Sciatic nerve (tissue), 2 donors: ENCODE measurements around the gene FAT1. TPM values are rescaled to one million over a fixed set of nuclear protein-coding genes. Genes with fewer than 3 reads are reported as not detected.

ENCODE experiments used
- ATAC-seq: fragments of 200-7000 bp; cut with Tn5 transposase; one replicate; pipeline ENCODE4 v1.9.1; 2020; ENCODE audit warnings: mild to moderate bottlenecking, moderate library complexity
- DNase-seq: peaks from one replicate; pipeline ENCODE4 v3.0.0-alpha.2; 2020; ENCODE audit warnings: low spot score
- intact Hi-C: fragments of 100-400 bp; cut with DNase I; formaldehyde crosslinking; loops from one replicate; pipeline ENCODE4 v1.14.2; 2022
- total RNA-seq: library from RNA; stranded (reverse); fragmentation: NEBNext Ultra II Directional; extraction: Animal tissue kit (Norgen Biotek cat#: 25700); gene quantifications from one replicate; pipeline ENCODE4 v1.2.1, GENCODE V29; 2021
- donor health status: DM: no; HTN: no; CAD: no.
- donor health status: DM: no; HTN: no; CAD: no.

The FAT1 gene
- total RNA-seq, 1 donor from 2014 or later, result 151 TPM

DNA sequence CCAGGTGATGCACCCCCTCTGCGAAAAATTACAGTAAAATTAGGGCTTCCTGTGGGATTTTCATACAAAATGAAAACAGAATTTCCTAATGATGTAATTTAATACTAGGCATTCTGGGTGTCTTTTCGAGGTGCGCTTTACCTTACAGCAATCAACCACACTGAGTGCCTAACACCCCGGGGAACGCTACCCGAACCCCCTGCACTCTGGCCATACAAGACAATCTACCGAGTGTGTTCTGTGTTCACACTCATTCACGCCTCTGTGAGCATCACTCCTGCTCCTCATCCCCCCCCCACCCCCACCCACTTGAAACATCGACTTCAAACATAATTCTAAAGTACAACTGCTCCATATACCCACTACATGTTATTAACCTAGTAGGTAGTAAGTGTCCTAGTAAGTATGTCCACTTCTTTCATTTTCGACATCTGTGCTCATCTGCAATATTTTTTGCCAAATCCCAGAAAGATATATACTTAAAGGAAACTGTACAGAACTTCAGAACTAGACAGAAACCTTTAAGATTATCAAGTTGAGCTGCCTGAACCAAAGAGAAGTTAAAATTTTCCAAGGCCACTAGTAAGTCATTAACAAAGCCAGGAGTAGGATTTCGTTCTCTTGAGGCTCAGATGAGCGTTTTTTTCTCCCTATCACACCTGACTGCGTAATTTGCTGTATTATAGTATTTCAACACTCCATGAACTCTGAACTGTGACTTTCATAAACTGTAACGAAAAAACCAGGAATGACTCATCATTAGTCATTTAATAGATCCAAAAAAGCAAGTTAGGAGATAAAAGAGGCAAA is 80.0 kb downstream of the FAT1 start:
- DNase-seq (no peak), ATAC-seq (peak; percentile 51)
- intact Hi-C loops, result no loop called here

DNA sequence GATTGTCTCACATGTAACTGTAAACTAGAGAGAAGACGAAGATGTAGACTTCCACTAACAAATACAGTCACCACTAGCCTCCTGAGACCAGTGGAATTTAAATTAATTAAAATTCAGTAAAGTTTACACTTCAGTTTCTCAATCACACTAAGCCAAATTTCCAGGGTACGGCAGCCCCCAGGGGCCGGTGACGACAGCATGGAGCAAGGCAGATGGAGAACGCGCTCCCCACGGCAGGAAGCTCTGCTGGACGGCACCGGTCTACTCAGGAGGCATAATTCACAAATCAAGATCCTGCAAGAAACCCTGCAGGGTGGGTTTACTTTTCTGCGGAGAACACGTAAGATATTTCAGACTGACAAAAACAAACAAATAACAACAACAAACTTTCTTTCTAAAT is 80.7 kb downstream of the FAT1 start:
- ATAC-seq, result peak; percentile 74
- DNase-seq, result no peak
- intact Hi-C loops, result no loop called here

DNA sequence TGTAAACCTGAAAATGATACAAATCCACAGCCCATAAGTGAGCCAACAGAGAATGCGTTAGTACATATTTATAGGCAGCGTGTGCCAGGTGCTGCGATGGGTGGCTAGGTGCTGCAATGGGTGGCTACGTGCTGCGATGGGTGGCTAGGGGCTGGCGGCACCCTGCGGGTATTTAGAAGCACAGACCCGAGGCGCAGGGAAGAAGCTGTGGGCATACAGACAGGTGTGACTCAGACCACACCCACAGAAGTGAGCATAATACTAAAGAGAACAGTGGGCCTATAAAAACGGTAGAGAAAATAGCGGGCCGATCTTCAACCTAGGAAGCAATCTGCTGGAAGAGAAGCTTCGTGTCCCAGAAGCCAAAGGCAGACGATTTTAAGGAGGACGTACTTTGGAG is 81.1 kb downstream of the FAT1 start:
- DNase-seq (no peak), ATAC-seq (no peak)
- intact Hi-C loops, result no loop called here

DNA sequence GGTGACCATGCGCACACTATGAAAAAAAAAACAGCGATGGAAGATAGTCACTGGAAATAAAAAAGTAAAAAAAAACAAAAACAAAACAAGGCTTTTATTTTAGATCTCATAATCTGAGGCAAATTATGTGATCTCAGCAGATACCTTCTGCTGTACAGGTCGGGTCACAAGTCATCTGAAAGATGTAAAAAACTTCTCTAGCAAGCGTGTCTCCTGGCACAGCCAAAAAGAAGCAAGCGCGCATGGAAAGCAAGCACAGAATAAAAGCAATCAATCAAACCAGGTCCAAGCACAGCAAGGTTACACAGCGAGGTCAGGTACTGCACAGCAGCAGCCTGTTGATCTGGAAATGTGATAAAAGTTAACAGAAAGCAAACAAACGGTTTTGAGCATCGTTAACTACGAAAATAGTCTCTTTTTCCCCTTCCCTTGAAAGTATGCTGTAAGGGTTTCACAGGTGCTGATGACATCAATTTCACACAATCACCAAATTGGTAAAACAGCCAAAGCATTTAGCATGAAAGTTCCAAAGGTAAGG is 89.0 kb downstream of the FAT1 start:
- intact Hi-C loops, result no loop called here
- ATAC-seq (no peak), DNase-seq (no peak)

DNA sequence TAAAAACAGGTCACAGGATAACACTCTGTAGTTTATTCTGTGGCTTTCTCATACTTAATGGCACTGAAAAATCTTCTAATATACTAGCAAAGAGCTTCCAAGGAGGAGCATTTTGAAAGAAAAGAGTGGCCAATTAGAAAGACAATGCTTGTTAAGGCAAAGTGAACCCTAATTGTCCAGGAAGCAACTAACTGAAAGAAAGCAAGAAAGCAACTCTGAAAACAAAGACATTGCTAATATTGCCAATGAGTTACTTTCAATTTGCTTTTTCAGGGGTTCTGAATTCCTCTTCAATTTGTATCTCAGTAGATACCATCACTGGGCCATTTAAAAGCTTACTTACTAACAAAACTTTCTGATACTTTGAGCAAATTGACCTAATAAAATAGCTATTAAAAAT is 89.8 kb downstream of the FAT1 start:
- ATAC-seq (no peak), DNase-seq (no peak)
- intact Hi-C loops, result no loop called here

DNA sequence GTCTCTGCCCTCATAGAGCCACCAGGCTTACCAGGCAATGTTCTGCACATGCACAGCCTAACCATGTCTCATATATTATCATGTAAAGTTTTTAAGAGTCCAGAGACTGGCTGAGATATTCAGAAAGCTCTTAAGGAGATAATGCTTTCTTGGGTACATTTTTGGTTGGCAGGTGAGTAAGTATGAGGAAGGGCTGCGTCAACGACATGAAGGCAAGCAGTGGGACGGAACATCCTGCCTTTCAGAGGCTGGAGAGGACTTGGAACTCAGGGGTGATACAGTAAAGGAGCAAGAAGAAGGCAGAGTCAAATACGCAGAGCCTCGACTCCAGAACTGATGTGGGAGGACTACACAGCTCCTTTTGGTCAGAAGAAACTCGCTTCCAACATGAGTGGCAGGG is 93.5 kb downstream of the FAT1 start:
- DNase-seq (no peak), ATAC-seq (no peak)
- intact Hi-C loops, result no loop called here

DNA sequence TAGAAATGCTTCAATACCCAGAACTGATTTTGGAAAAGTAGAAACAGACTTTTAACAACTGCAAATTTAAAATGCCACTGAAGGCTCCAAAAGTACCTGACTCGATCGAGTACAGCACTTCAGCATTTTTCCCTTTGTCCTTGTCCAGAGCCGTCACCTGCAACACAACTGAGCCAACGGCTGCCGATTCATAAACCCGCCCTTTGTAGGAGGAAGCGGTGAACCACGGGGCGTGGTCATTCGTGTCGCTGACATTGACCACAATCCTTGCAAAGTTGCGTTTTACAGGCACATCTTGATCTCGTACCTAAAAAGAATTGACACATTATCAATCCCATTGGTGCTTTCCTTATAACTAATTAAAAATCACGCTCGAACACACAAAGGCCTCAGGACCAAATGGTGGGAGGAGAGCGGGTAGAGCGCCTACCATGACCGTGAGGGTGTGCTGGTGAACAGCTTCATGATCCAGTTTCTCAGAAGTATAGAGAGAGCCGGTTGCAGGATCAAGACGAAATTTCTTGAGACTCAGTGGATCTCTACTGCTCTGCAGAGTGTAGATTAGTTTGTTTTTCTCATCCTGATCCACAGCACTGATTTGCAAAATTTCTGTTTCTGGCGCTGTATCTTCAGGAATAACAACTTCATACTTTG is 95.5 kb downstream of the FAT1 start:
- no peak for ATAC-seq
- no peak for DNase-seq
- intact Hi-C loops, result no loop called here

DNA sequence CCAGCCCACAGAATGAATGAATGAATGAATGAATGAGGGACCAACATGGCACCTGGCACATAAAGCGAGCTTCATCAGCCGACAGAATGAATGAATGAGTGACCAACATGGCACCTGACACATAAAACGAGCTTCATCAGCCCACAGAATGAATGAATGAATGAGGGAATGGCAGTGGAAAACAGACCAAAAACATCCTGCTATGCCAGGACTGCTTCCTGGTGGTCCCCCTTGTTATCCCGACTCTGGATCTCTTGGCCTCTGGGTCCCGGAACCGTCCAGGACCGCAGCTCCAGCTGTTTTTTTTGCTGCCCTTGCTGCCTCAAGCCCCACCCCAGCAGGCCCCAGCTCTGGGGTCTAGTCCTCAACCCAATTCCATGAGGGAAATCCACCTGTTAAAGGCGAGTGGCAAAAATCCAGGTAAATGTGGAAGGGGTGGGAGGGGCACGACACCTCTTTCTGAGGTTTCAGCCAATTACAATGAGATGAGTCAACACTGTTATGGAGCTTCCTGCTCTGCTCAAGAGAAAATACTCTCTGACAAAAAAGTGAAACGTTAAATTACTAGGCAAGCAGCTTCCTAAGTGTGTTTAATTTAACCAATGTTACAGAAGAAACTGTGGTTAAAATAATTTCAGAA is 96.3 kb downstream of the FAT1 start:
- DNase-seq (no peak), ATAC-seq (no peak)
- intact Hi-C loops, result no loop called here

DNA sequence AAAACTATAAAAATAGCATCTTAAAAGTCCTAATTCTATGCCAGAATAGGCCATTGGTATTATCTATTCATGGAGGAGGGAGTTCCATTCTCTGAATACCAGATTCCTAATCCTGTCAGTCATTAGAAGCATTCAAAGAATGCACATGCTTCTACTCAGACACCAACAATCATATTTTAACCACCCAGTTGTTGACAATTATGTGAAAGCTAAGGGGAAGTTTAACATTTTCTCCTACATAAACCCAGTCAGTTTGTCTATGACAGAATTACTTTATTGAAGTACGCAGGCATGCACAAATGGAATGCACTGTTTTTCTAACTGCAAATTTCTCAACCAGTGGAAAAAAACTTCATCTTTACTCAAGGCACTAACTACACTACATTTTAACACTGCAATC is 98.7 kb downstream of the FAT1 start:
- intact Hi-C loops, result no loop called here
- DNase-seq, result no peak
- ATAC-seq, result no peak

DNA sequence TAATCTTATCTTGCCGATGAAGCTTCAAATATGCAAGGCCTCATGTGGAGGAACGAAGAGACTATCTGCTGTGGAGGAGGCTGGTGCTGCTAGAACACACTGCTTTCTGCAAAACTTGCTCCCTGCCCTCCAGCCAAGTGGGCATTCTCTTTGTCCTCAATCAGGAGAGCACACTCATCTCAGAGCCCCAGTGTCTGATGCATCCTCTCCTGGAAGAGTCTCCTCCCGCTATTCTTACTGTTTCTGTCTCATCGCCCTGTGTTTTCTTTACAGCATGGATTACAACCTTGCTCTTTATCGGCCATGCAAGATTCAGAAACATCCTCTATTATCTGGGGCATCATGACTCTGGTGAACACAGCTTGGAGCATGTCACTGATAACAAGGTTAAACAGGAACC is 100.1 kb downstream of the FAT1 start:
- no peak for ATAC-seq
- no peak for DNase-seq
- intact Hi-C loops, result no loop called here

DNA sequence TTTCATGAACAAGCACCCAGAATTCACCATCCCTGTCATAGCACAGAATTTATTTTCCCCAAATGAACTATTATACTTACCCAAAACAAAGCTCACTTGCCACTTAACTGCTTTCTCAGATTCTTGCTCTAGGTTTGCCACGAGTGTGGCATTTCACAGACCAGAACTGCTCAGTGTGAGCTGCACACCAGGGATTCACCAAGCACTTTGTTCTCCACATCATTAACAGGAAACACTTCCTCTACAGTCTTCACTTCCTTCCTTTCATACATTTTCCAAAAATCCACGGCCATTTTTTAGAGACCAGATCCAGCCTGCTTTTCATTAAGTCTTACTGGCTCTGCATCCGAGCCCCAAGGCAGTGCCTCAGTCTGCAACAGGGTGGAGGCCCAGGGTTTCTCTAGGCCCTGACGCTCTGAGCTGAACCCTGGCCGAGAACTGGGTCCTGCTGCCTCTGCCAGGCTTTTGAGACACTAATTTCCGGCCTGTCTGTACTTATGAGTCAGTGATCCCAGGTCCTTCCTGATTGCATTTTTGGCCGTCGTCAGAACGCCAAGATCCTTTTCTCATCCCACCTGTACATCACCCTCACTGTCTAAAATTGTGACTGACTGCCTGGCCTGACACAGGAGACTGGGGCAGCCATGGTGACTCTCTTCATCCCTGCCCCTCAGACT is 100.7 kb downstream of the FAT1 start:
- ATAC-seq (peak; percentile 51), DNase-seq (no peak)
- intact Hi-C loops, result no loop called here

DNA sequence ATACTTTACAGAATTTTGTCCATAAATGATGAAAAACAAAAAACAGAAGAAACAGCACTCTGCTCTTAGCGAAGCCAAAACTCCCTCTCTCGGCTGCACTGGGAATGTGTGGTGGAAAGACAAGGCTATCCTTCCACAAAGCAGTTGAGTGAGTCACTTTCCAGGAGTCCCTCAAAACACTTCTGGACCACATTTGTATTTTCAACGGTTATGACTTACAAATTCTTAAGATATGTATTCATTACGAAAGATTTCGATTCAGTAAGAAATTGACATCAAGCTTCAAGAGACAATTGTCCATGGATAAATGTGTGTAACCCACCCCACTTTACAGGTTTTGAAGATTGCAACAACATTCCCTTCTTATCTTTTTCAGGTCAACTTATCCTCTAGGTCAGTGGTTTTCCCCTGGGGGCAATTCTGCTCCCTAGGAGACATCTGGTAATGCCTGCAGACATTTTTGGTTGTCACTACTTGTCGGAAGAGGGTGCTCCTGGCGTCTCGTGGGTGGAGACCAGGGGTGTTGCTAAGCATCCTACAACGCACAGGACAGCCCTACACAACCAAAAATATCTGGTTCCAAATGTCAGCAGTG is 101.6 kb downstream of the FAT1 start:
- DNase-seq (no peak), ATAC-seq (no peak)
- intact Hi-C loops, result no loop called here

DNA sequence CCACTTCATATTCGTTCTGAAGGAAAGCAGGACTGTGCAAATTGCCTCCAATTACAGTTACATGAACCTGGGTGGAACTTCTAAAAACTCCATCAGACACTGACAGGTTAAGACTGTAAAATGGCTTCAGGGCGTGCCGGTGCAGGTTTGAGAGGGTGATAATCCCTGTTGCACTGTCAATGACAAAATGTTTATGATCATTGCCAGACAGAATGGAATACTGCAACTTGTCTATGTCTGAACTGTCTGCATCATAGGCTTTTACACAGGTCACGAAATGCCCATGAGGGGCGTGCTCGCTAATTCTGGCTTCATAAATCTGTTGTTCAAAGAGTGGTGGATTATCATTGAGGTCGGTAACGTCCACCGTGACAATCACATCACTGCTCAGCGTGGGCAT is 104.6 kb downstream of the FAT1 start:
- ATAC-seq (no peak), DNase-seq (no peak)
- intact Hi-C loops, result no loop called here

DNA sequence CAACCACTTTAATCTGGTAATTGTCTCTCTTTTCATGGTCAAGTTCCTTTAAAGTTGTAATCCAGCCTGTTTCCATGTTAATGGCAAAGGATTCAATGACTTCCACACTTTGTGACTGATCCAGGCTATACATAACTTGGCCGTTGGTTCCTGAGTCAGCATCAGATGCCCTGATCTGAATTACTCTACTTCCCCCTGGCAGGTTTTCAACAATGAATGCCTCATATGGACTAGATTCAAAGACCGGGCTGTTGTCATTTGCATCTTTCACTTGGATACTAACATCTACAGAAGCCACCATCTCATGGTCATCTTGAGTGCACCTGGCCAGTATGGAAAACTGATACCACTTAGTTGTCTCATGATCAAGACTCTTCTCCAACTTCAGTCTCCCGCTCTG is 105.7 kb downstream of the FAT1 start:
- no peak for ATAC-seq
- DNase-seq, result no peak
- intact Hi-C loops, result no loop called here

DNA sequence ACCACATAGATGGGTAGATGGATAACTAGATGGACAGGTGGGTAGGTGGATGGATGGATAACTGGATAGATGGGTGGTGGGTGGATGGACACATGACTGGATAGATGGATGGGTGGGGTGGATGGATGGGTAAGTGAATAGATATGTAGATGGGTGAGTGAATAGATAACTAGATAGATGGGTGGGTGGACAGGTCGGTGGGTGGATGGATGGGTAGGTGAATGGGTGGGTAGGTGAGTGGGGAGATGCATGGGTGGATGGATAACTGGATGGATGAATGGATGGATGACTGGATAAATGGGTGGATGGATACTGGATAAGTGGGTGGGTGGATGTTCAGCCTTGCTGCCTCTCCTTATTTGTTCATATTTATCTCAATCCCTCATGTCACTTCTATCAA is 116.2 kb downstream of the FAT1 start:
- DNase-seq, result no peak

DNA sequence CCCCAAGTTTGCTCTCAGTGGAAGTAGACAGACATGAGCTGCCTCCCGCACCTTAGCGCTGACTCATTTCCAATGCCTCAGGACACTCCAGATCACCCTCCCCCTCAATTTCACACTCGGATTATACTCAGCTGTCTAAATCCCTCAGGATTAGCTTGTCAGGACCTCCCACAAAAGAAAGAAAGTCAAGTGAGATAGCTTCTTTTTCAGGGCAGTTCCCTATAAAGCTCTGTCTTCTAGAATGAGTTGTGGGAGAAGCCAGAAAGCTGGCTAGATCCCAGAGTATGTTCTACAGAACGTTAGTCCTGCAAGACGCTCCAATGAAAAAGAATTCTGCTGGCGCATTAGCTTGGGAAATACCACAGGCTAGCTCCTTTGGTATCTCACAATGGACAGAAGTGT is 117.1 kb downstream of the FAT1 start:
- intact Hi-C loops, result no loop called here
- DNase-seq, result no peak
- no peak for ATAC-seq

More for the DNA sequence above, 116.2 kb downstream of the FAT1 start:
- intact Hi-C loops, result no loop called here
- no peak for ATAC-seq

DNA sequence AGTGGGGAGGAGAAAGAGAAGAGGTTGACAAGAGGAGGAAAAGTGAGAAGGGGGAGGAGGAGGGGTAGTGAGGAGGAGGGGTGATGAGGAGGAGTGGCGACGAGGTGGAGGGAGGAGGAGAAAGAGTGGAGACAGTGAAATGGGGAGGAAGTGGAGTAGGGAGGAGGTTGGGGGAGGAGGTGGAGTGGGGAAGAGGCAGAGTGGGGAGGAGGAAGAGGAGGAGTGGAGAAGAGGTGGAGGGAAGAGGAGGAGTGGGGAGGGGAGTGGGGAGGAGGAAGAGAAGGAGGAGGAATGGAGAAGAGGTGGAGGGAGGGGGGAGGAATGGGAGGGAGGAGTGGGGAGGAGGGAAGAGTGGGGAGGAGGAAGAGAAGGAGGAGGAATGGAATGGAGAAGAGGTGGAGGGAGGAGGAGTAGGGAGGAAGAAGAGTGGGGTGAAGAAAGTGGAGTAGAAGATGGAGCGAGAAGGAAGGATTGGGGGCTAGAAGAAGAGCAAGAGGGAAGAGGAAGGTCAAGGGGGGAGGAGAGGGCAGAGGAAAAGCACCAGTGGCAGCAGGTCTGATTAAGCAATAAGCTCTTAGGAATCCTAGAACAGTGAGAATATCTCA is 118.3 kb downstream of the FAT1 start:
- intact Hi-C loops, result no loop called here
- ATAC-seq (no peak), DNase-seq (no peak)

DNA sequence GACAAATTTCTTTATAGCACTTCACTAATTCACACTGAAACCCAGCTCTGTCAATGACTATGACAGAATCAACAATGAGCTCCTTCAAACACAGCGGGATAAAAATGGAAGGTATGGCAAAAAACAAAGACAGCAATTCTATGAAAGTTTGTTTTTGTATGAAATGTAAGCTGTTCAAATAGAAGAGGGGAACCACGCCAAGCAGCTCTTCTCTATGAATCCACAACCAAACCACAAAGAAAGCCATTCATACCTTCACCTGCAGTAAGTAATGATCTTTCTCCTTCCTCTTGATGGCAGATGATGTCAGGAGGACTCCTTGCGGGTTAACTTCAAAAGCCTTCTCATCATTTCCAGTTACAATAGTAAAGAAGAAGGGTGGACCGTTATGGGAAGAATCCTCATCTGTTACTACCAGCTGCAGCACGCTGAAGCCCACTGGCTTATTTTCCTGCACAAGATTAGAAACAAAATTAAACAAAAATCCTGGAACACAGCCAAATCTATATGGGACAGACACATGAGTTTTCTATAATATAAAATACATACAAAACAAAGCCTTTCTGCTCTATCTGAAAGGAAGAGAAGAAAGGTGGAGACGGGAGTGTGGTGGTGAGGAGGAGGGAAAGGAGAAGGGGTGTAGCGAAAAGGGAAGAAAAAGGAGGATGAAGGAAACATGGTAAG is 119.4 kb downstream of the FAT1 start:
- DNase-seq, result no peak
- intact Hi-C loops, result no loop called here
- no peak for ATAC-seq
